HepG2 (cell line): ENCODE results near the gene HKDC1. TPM values are rescaled to one million over a fixed set of nuclear protein-coding genes. Genes with fewer than 3 reads are reported as not detected.

Experiments used
- ARHGAP35 ChIP-seq: sonication (generic); formaldehyde crosslinking; IDR thresholded peaks from 2 replicates; pipeline ENCODE4 v1.9.0; 2022; ENCODE audit warnings: mild to moderate bottlenecking, inconsistent platforms, moderate library complexity, missing genetic modification reagents, borderline replicate concordance
- CENPT ChIP-seq: sonication (generic); formaldehyde crosslinking; IDR thresholded peaks from 2 replicates; pipeline ENCODE4 v1.8.0; 2022; ENCODE audit warnings: low read depth, mild to moderate bottlenecking, moderate library complexity, missing genetic modification reagents
- DNMT3B ChIP-seq: conservative IDR thresholded peaks from 2 replicates; pipeline ENCODE4 v1.6.1; 2016; ENCODE audit warnings: missing biosample characterization, control low read depth
- DRAP1 ChIP-seq: IDR thresholded peaks from 2 replicates; pipeline ENCODE4 v1.6.1; 2016; ENCODE audit warnings: missing genetic modification reagents, missing compliant biosample characterization
- FOXK1 ChIP-seq: sonication (generic); formaldehyde crosslinking; IDR thresholded peaks from 2 replicates; pipeline ENCODE4 v1.4.0; 2020; ENCODE audit warnings: low read depth, missing genetic modification reagents, borderline replicate concordance
- FOXP4 ChIP-seq: sonication (generic); formaldehyde crosslinking; IDR thresholded peaks from 2 replicates; pipeline ENCODE4 v1.4.0; 2020; ENCODE audit warnings: missing genetic modification reagents
- JUND ChIP-seq: sonication (generic); formaldehyde crosslinking; IDR thresholded peaks from 2 replicates; pipeline ENCODE4 v1.8.0; 2022; ENCODE audit warnings: mild to moderate bottlenecking, missing genetic modification reagents
- MXD4 ChIP-seq: IDR thresholded peaks from 2 replicates; pipeline ENCODE4 v1.6.1; 2016; ENCODE audit warnings: mild to moderate bottlenecking, missing biosample characterization, missing genetic modification reagents
- POLR2G ChIP-seq: fragments of 200-400 bp; formaldehyde crosslinking; IDR thresholded peaks from 2 replicates; pipeline ENCODE4 v1.6.1; 2018; ENCODE audit warnings: mild to moderate bottlenecking, low read depth, low read length, moderate library complexity
- SETDB1 ChIP-seq: sonication (generic); formaldehyde crosslinking; IDR thresholded peaks from 2 replicates; pipeline ENCODE4 v1.5.1; 2020; ENCODE audit warnings: missing genetic modification reagents, mild to moderate bottlenecking, borderline replicate concordance
- SMAD1 ChIP-seq: sonication (generic); formaldehyde crosslinking; IDR thresholded peaks from 2 replicates; pipeline ENCODE4 v1.4.0; 2020; ENCODE audit warnings: missing genetic modification reagents, low read depth, mild to moderate bottlenecking, borderline replicate concordance
- TAF1 ChIP-seq: sonication (generic); formaldehyde crosslinking; IDR thresholded peaks from 2 replicates; pipeline ENCODE4 v1.4.0; 2020; ENCODE audit warnings: missing genetic modification reagents
- TAF15 ChIP-seq: fragments of 200-400 bp; formaldehyde crosslinking; IDR thresholded peaks from one replicate; pipeline ENCODE4 v1.6.1; 2018; ENCODE audit warnings: mild to moderate bottlenecking, low read depth, low read length; ENCODE audit not compliant: poor library complexity, severe bottlenecking
- TARDBP ChIP-seq: sonication (generic); formaldehyde crosslinking; IDR thresholded peaks from 2 replicates; pipeline ENCODE4 v1.8.0; 2022; ENCODE audit warnings: mild to moderate bottlenecking, missing genetic modification reagents
- ZNF441 ChIP-seq: sonication (generic); formaldehyde crosslinking; IDR thresholded peaks from 2 replicates; pipeline ENCODE4 v1.7.0; 2021; ENCODE audit warnings: missing genetic modification reagents, borderline replicate concordance
- ZNF543 ChIP-seq: sonication (generic); formaldehyde crosslinking; IDR thresholded peaks from 2 replicates; pipeline ENCODE4 v1.4.0; 2020; ENCODE audit warnings: mild to moderate bottlenecking, missing genetic modification reagents
- ZSCAN9 ChIP-seq: IDR thresholded peaks from 2 replicates; pipeline ENCODE4 v1.6.1; 2016; ENCODE audit warnings: borderline replicate concordance
- polyA plus RNA-seq, 8 experiments: library from polyadenylated mRNA; depleted of rRNA in 3 of 8; stranded (reverse) in 7 of 8; unstranded in 1 of 8; fragments of >200 nt; fragmentation: Illumina TruSeq in 4 of 8; extraction: Trizol in 4 of 8; gene quantifications; 2 replicates each; pipeline versions ENCODE4 v1.2.1 to v1.2.3, GENCODE V29; 2011 to 2016; ENCODE audit warnings: low read depth in 4 of 8, missing spikeins in 1 of 8, mixed read lengths in 1 of 8; ENCODE audit not compliant: insufficient read depth in 1 of 8
- total RNA-seq, 5 experiments: library from RNA; depleted of rRNA; stranded (reverse); fragments of >200 nt; fragmentation: Illumina TruSeq; extraction: Trizol; gene quantifications; 2 replicates each; pipeline ENCODE4 v1.2.3, GENCODE V29; 2016; ENCODE audit warnings: low read depth in 1 of 5
- TF ChIP-seq, protein P1 (sequence below): sonication (generic); formaldehyde crosslinking; conservative IDR thresholded peaks from 2 replicates; pipeline ENCODE4 v1.4.0; 2020; ENCODE audit warnings: mild to moderate bottlenecking, missing genetic modification reagents, moderate library complexity
- TF ChIP-seq, protein P2 (sequence below): sonication (generic); formaldehyde crosslinking; IDR thresholded peaks from 2 replicates; pipeline ENCODE4 v1.4.0; 2020; ENCODE audit warnings: missing genetic modification reagents, borderline replicate concordance
- TF ChIP-seq, protein P3 (sequence below): sonication (generic); formaldehyde crosslinking; IDR thresholded peaks from 2 replicates; pipeline ENCODE4 v1.9.0; 2021; ENCODE audit warnings: missing genetic modification reagents, mild to moderate bottlenecking, borderline replicate concordance

Gene HKDC1
- total and polyA plus RNA-seq, 2 of the 13 experiments (the other 11 are each of a cell fraction or from before 2014, with no cell fraction given) = 8.1 to 12.4 TPM

GRCh38 chr10:69220041-69220451 lies at the start of gene HKDC1 (continued):
- TF ChIP-seq CENPT (no peak), FOXP4 (CRISPR knock-in tag) (no peak), ZNF441 (CRISPR knock-in tag) (no peak), MXD4 (CRISPR knock-in tag) (no peak), ZSCAN9 (CRISPR knock-in tag) (no peak), SMAD1 (CRISPR knock-in tag) (no peak), ARHGAP35 (CRISPR knock-in tag) (no peak), SETDB1 (CRISPR knock-in tag) (no peak), TARDBP (CRISPR knock-in tag) (no peak), DNMT3B (CRISPR knock-in tag) (0 out of 2 replicates have a peak, but pooled peaks have one; percentile 15), TAF15 (no peak), JUND (CRISPR knock-in tag) (no peak), POLR2G (peak; percentile 86), FOXK1 (no peak; the same call in 1 of the 2 replicates), TAF1 (CRISPR knock-in tag) (no peak), ZNF543 (CRISPR knock-in tag) (no peak), DRAP1 (CRISPR knock-in tag) (peak; percentile 87)
- TF ChIP-seq, protein P1, sequence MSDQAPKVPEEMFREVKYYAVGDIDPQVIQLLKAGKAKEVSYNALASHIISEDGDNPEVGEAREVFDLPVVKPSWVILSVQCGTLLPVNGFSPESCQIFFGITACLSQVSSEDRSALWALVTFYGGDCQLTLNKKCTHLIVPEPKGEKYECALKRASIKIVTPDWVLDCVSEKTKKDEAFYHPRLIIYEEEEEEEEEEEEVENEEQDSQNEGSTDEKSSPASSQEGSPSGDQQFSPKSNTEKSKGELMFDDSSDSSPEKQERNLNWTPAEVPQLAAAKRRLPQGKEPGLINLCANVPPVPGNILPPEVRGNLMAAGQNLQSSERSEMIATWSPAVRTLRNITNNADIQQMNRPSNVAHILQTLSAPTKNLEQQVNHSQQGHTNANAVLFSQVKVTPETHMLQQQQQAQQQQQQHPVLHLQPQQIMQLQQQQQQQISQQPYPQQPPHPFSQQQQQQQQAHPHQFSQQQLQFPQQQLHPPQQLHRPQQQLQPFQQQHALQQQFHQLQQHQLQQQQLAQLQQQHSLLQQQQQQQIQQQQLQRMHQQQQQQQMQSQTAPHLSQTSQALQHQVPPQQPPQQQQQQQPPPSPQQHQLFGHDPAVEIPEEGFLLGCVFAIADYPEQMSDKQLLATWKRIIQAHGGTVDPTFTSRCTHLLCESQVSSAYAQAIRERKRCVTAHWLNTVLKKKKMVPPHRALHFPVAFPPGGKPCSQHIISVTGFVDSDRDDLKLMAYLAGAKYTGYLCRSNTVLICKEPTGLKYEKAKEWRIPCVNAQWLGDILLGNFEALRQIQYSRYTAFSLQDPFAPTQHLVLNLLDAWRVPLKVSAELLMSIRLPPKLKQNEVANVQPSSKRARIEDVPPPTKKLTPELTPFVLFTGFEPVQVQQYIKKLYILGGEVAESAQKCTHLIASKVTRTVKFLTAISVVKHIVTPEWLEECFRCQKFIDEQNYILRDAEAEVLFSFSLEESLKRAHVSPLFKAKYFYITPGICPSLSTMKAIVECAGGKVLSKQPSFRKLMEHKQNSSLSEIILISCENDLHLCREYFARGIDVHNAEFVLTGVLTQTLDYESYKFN = no peak
- TF ChIP-seq, protein P2, sequence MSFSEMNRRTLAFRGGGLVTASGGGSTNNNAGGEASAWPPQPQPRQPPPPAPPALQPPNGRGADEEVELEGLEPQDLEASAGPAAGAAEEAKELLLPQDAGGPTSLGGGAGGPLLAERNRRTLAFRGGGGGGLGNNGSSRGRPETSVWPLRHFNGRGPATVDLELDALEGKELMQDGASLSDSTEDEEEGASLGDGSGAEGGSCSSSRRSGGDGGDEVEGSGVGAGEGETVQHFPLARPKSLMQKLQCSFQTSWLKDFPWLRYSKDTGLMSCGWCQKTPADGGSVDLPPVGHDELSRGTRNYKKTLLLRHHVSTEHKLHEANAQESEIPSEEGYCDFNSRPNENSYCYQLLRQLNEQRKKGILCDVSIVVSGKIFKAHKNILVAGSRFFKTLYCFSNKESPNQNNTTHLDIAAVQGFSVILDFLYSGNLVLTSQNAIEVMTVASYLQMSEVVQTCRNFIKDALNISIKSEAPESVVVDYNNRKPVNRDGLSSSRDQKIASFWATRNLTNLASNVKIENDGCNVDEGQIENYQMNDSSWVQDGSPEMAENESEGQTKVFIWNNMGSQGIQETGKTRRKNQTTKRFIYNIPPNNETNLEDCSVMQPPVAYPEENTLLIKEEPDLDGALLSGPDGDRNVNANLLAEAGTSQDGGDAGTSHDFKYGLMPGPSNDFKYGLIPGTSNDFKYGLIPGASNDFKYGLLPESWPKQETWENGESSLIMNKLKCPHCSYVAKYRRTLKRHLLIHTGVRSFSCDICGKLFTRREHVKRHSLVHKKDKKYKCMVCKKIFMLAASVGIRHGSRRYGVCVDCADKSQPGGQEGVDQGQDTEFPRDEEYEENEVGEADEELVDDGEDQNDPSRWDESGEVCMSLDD (CRISPR knock-in tag) = no peak
- TF ChIP-seq, protein P3, sequence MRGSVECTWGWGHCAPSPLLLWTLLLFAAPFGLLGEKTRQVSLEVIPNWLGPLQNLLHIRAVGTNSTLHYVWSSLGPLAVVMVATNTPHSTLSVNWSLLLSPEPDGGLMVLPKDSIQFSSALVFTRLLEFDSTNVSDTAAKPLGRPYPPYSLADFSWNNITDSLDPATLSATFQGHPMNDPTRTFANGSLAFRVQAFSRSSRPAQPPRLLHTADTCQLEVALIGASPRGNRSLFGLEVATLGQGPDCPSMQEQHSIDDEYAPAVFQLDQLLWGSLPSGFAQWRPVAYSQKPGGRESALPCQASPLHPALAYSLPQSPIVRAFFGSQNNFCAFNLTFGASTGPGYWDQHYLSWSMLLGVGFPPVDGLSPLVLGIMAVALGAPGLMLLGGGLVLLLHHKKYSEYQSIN (CRISPR knock-in tag) = no peak
